Muscle layer of duodenum (tissue), 2 donors: ENCODE data around the gene CERS2.

Experiments
- H3K27ac ChIP-seq: one replicate; pipeline ENCODE4 v1.7.0; 2013; ENCODE audit warnings: mild to moderate bottlenecking, low read length
- H3K27me3 ChIP-seq: one replicate; pipeline ENCODE4 v1.7.0; 2013; ENCODE audit warnings: low read depth, mild to moderate bottlenecking, control low read depth, low read length
- H3K36me3 ChIP-seq, 2 donors: one replicate each; pipeline ENCODE4 v1.7.0; 2013; ENCODE audit warnings: low read length in 2 of 2, control low read depth in 1 of 2, mild to moderate bottlenecking in 1 of 2; ENCODE audit not compliant: insufficient read depth in 2 of 2, control insufficient read depth in 1 of 2
- H3K4me1 ChIP-seq, 2 donors: one replicate each; pipeline ENCODE4 v1.7.0; 2013; ENCODE audit warnings: low read length in 2 of 2, mild to moderate bottlenecking in 2 of 2, control low read depth in 1 of 2, moderate library complexity in 1 of 2; ENCODE audit not compliant: insufficient read depth in 2 of 2, control insufficient read depth in 1 of 2
- H3K4me3 ChIP-seq, 2 donors: one replicate each; pipeline ENCODE4 v1.7.0; 2013; ENCODE audit warnings: low read length in 2 of 2, low read depth in 1 of 2, mild to moderate bottlenecking in 1 of 2
- H3K9me3 ChIP-seq, 2 donors: one replicate each; pipeline ENCODE4 v1.7.0; 2013; ENCODE audit warnings: low read length in 2 of 2, control low read depth in 1 of 2, mild to moderate bottlenecking in 1 of 2; ENCODE audit not compliant: control insufficient read depth in 1 of 2
- donor health status: healthy.

Gene CERS2

DNA sequence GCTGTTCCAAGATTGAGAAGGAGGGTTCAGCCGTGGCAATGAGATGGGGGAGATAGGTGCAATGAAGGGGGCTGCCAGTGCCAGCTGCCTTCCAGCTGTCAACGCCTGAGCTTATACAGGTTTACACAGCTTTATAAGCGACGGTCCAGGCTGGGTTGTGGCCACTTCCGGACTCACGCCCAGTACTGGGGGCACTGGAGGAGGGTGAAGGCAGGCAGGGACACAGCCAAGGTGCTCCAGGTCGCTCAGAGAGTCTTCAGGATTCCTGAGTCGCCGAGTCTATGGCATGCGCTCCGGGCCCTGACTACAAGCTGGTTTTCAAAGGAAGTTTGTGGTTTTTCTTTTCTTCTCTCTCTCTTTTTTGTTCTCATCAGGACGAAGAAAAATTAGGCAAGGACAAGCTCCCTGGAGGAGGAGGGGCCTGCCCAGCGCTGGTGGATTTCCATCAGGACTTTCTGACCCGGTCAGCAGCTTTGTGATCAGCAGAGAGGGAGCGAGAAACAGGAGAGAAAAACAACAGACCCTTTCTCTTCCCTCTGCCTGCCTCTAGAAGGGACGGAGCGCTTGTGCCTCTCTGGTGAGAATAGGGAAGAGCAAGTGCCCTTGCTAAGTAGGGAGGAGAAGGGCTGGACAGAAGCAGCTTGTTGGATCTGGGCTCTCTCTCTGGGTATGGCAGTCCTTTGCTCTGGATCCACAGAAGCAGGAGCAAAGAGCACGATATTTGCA, 31.9 kb upstream of the CERS2 start, which contains the start of gene MINDY1:
Gene MINDY1, minus strand, starts transcription at position 576 of the 726 bp plus-strand sequence. CDS start 4,285 bp downstream, outside the sequence.
- H3K4me1 ChIP-seq: peaks cover 25 to 62% of the 10 kb centered on the region in 2 donors
- H3K27me3 ChIP-seq: no peaks in the 10 kb centered on the region
- H3K4me3 ChIP-seq: peak within 1 kb of the TSS; percentile 82 to 88
- no peaks in the 10 kb centered on the region for H3K9me3 ChIP-seq
- peaks cover 4 to 16% of the 10 kb centered on the region in 2 donors for H3K36me3 ChIP-seq
- H3K27ac ChIP-seq: peak within 1 kb of the TSS; percentile 95

DNA sequence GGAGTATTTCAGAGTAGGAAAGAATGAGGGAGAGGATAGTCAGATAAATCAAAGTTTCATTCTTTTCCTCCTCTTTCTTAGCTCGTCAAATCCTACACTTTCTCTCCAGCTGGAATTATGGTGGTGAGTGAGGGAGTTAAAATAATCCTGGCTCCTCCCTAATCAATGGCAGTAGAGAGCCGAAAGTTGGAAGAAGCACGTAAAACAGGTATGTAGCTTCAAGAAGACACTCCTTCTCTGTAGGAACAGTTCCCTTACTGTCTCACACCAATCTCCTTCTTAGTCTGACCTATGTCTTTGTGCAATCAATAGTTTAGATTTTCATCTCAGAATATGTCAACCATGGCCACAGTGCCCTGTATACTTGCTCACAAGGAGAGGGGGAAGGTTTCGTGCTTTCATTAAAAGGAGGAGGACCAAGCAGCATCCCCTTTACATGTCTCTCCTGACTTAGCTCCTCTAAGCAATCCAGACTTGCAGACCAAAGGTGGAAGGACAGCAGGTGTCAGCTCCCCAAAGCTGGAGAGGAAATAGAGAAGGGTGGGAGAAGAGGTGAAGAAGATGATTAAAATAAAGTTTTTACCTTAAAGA, 31.2 kb upstream of the CERS2 start:
- Histone ChIP-seq H3K36me3 (peaks cover 8 to 22% of the 10 kb centered on the region in 2 donors), H3K4me1 (peaks cover 25 to 57% of the 10 kb centered on the region in 2 donors), H3K9me3 (no peaks in the 10 kb centered on the region)

GRCh38 chr1:151003180-151003579, 28.5 kb upstream of the CERS2 start:
- Histone ChIP-seq H3K4me1 (peaks cover 19 to 43% of the 10 kb centered on the region in 2 donors), H3K4me3 (peak overlapping the region; percentile 1 to 36), H3K9me3 (no peaks in the 10 kb centered on the region), H3K27ac (peak overlapping the region; percentile 17), H3K36me3 (peaks cover 17 to 37% of the 10 kb centered on the region in 2 donors), H3K27me3 (no peaks in the 10 kb centered on the region)

More for the DNA sequence above, 31.2 kb upstream of the CERS2 start:
- H3K4me3 ChIP-seq: peak overlapping the region; percentile 82 to 88
- H3K27me3 ChIP-seq: no peaks in the 10 kb centered on the region
- peak overlapping the region; percentile 95 for H3K27ac ChIP-seq

DNA sequence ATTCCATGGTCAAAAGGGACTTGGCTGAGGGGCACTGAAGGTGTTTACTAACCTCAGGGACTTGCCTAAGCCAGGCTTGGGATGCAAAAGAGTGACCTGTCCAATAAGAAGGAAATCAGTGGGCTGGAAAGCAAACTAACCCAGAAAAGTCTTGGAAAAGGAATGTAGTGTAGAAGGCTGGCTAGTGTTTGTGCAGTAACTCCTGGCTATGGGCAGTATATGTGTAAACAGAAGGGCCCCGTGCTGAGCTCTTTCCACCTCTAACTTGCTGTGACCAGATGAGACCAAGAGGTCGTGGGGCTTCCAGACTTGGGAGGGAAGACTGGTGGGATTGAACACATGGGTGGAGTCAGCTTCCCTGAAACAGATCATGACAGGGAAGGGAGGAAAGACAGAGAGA, 28.0 kb upstream of the CERS2 start:
- H3K36me3 ChIP-seq: peaks cover 22 to 43% of the 10 kb centered on the region in 2 donors
- H3K4me1 ChIP-seq: peaks cover 14 to 40% of the 10 kb centered on the region in 2 donors
- H3K27ac ChIP-seq: no peak overlapping the region

DNA sequence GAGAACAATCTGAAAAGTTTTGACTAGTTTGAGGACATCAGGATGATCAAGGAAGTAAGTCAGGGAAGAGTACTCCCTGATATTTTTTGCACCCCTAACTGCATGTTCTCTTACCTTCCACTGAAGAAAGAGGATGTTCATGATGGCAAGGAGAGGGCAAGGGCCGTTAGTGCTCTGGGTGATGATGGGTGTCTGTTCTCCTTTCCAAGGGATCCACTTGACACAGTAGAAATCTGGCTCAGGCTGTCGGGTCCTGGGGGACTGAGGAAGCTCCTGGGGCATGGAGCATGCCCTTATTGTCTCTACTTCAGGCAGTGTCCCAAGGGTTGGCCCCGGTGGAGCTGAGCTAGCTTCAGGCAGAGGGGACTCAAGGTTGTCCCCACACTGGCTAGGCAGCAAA, 27.4 kb upstream of the CERS2 start:
- Histone ChIP-seq H3K27me3 (no peaks in the 10 kb centered on the region), H3K9me3 (no peaks in the 10 kb centered on the region), H3K27ac (no peak overlapping the region), H3K4me1 (peaks cover 10 to 34% of the 10 kb centered on the region in 2 donors), H3K4me3 (peak overlapping the region in 1 of 2 donors; percentile 36), H3K36me3 (peaks cover 27 to 49% of the 10 kb centered on the region in 2 donors)

More for the DNA sequence above, 28.0 kb upstream of the CERS2 start:
- H3K9me3 ChIP-seq: no peaks in the 10 kb centered on the region
- H3K27me3 ChIP-seq: no peaks in the 10 kb centered on the region
- H3K4me3 ChIP-seq: peak overlapping the region in 1 of 2 donors; percentile 36

DNA sequence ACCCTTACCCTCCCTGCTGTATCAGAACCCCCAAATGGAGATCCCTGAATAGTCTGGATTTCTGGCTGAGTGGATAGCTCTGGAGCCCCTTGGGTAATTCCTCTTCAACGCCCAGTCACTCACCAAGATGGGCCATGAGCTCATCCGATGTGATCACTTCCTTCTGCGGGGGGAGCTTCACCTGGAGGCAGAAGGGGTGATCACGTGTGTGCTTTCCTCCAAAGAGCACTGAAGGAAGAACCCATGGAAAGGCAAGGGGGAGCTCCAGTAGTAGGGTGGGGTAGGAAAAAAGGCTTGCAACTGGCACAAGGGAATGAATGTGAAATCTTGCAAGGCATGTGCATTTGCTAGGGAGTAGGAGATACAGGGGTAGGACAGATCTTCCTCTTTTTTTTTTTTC, 27.0 kb upstream of the CERS2 start:
- no peak overlapping the region for H3K27ac ChIP-seq

GRCh38 chr1:151000408-151000807, 25.8 kb upstream of the CERS2 start:
- Histone ChIP-seq H3K27me3 (no peaks in the 10 kb centered on the region), H3K4me3 (no peak overlapping the region), H3K36me3 (peaks cover 27 to 54% of the 10 kb centered on the region in 2 donors), H3K4me1 (peaks cover 12 to 33% of the 10 kb centered on the region in 2 donors), H3K9me3 (no peaks in the 10 kb centered on the region), H3K27ac (no peak overlapping the region)

More for the DNA sequence above, 27.0 kb upstream of the CERS2 start:
- Histone ChIP-seq H3K9me3 (no peaks in the 10 kb centered on the region), H3K27me3 (no peaks in the 10 kb centered on the region), H3K4me3 (no peak overlapping the region), H3K4me1 (peaks cover 10 to 30% of the 10 kb centered on the region in 2 donors), H3K36me3 (peaks cover 27 to 53% of the 10 kb centered on the region in 2 donors)

DNA sequence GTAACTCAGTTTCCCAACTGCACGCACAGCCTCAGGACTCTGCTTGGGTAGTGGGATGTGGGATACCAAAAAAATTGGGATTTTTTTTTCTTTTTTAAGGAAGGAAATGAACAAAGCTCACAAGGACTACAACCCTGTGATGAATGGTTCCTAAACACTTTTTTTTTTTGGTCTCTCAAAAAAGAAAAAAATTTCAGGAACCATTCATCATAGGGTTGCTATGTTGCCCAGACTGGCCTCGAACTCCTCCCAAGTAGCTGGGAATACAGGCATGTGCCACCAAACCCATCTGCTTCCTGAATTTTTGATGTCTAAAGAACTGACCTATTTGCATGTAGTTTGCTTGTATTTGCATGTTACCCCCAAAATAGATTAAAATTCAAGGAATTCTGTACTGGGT, 25.3 kb upstream of the CERS2 start:
- peaks cover 27 to 54% of the 10 kb centered on the region in 2 donors for H3K36me3 ChIP-seq
- H3K27me3 ChIP-seq: no peaks in the 10 kb centered on the region
- H3K27ac ChIP-seq: no peak overlapping the region
- no peaks in the 10 kb centered on the region for H3K9me3 ChIP-seq
- H3K4me1 ChIP-seq: peaks cover 11 to 28% of the 10 kb centered on the region in 2 donors
- H3K4me3 ChIP-seq: no peak overlapping the region

DNA sequence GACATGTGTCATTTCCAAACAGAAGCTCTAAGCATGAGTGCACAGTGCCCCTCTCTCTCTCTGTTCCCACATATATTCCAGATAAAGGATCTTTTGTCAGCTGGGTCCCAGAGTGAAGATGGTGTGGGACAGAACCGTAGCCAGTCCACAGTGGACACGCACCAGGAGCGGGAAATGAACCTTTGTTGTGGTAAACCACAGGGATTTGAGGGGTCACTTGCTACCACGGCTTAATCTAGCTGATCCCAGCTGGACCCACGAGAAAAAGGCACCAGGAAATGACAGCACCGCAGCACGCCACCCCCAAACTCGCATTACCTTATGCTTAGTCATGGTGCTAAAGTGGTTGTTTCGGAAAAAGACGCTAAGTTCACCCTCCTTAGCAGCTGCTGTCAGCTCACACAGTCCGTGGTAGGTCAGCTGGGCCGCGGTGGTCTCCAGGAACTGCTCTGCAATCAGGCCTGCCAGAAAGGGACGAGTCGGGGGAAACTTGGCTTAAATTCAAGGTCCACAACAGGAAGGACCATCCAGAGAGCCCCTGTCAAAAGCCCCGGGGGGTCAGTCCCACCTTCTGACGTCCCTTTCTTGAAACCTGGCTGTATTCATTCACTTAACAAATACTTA, 24.5 kb upstream of the CERS2 start:
- Histone ChIP-seq H3K27ac (no peak overlapping the region), H3K27me3 (no peaks in the 10 kb centered on the region), H3K4me1 (peaks cover 11 to 23% of the 10 kb centered on the region in 2 donors), H3K4me3 (no peak overlapping the region), H3K9me3 (no peaks in the 10 kb centered on the region), H3K36me3 (peaks cover 27 to 54% of the 10 kb centered on the region in 2 donors)

- no peak overlapping the region for H3K27ac ChIP-seq
- no peaks in the 10 kb centered on the region for H3K9me3 ChIP-seq
- no peak overlapping the region for H3K4me3 ChIP-seq
- H3K4me1 ChIP-seq: peaks cover 8 to 13% of the 10 kb centered on the region in 2 donors
- no peaks in the 10 kb centered on the region for H3K27me3 ChIP-seq
- peaks cover 27 to 54% of the 10 kb centered on the region in 2 donors for H3K36me3 ChIP-seq
Observed at GRCh38 chr1:150997949-150998348, 23.3 kb upstream of the CERS2 start.
